CD4-positive, alpha-beta memory T cell (primary cell): Measurements from ENCODE around the gene BTN3A1. TPM values are rescaled to one million over a fixed set of nuclear protein-coding genes. Genes with fewer than 3 reads are reported as not detected.

Experiments used
- CTCF ChIA-PET: fragments of 350-600 bp; sonication (Branson Sonifier 250); formaldehyde crosslinking; loops from one replicate; lab custom pipeline; 2021; ENCODE audit warnings: inconsistent platforms; ENCODE audit not compliant: partially characterized antibody; lab: Charles Lee
- POLR2A ChIA-PET: fragments of 350-600 bp; sonication (Branson Sonifier 250); formaldehyde crosslinking; loops from one replicate; lab custom pipeline; 2021; ENCODE audit not compliant: partially characterized antibody; lab: Charles Lee
- DNase-seq, 5 donors: peaks; one replicate each; pipeline versions ENCODE4 v3.0.0 to v3.0.0-alpha.2; 2020 to 2022; ENCODE audit warnings: mixed read lengths in 1 of 5
- H3K27ac ChIP-seq: one replicate; pipeline ENCODE4 v1.7.0; 2013; ENCODE audit warnings: low read depth, low read length
- H3K27me3 ChIP-seq: 2 replicates; pipeline ENCODE4 v1.7.0; 2013; ENCODE audit warnings: mild to moderate bottlenecking, low read length, moderate library complexity; ENCODE audit not compliant: insufficient read depth
- H3K36me3 ChIP-seq: 2 replicates; pipeline ENCODE4 v1.7.0; 2013; ENCODE audit warnings: mild to moderate bottlenecking, low read length, moderate library complexity; ENCODE audit not compliant: insufficient read depth
- H3K4me1 ChIP-seq: 2 replicates; pipeline ENCODE4 v1.7.0; 2013; ENCODE audit warnings: mild to moderate bottlenecking, low read length, moderate library complexity; ENCODE audit not compliant: insufficient read depth
- H3K4me3 ChIP-seq, 2 donors: one replicate each; pipeline ENCODE4 v1.7.0; 2013; ENCODE audit warnings: low read length in 2 of 2, mild to moderate bottlenecking in 1 of 2
- H3K9me3 ChIP-seq, 2 donors: one replicate each; pipeline ENCODE4 v1.7.0; 2013; ENCODE audit warnings: low read length in 2 of 2, control low read depth in 1 of 2; ENCODE audit not compliant: control insufficient read depth in 1 of 2
- H3K27ac Mint-ChIP-seq, 7 donors: one replicate each; pipeline ENCODE4 v1.8.0; 2020 to 2021; ENCODE audit warnings: mixed read lengths in 7 of 7, mild to moderate bottlenecking in 6 of 7, inconsistent platforms in 3 of 7, moderate library complexity in 3 of 7
- H3K27me3 Mint-ChIP-seq, 2 donors: one replicate each; pipeline ENCODE4 v1.8.0; 2020 to 2021; ENCODE audit warnings: mixed read lengths in 2 of 2
- H3K36me3 Mint-ChIP-seq, 2 donors: one replicate each; pipeline ENCODE4 v1.8.0; 2020 to 2021; ENCODE audit warnings: mixed read lengths in 2 of 2, inconsistent platforms in 1 of 2, mild to moderate bottlenecking in 1 of 2
- H3K4me1 Mint-ChIP-seq, 4 donors: one replicate each; pipeline ENCODE4 v1.8.0; 2020 to 2021; ENCODE audit warnings: mixed read lengths in 4 of 4, mild to moderate bottlenecking in 1 of 4
- H3K4me3 Mint-ChIP-seq, 8 donors: one replicate each; pipeline ENCODE4 v1.8.0; 2020 to 2021; ENCODE audit warnings: mixed read lengths in 8 of 8, mild to moderate bottlenecking in 7 of 8, moderate library complexity in 6 of 8, inconsistent platforms in 3 of 8
- H3K9me3 Mint-ChIP-seq, 8 donors: one replicate each; pipeline ENCODE4 v1.8.0; 2020 to 2021; ENCODE audit warnings: mixed read lengths in 8 of 8, mild to moderate bottlenecking in 5 of 8, inconsistent platforms in 3 of 8, moderate library complexity in 1 of 8
- intact Hi-C: fragments of 100-400 bp; cut with micrococcal nuclease; formaldehyde crosslinking; loops from one replicate; pipeline ENCODE4 v1.15.1; 2023
- polyA plus RNA-seq, 2 donors: library from polyadenylated mRNA; unstranded; fragments of 300-500 nt; fragmentation: Illumina TruSeq; gene quantifications; one replicate each; pipeline ENCODE4 v1.2.3, GENCODE V29; 2021
- total RNA-seq, 2 experiments: library from RNA; stranded (reverse); gene quantifications; one replicate each; pipeline ENCODE4 v1.2.3, GENCODE V29; 2021

The BTN3A1 gene
- total and polyA plus RNA-seq, 4 experiments from 2014 or later: 50.4 to 262 (median 161) TPM

- H3K27ac Mint-ChIP-seq: peak overlapping the region in 1 of 7 donors; percentile 90
- Histone ChIP-seq H3K4me3 (no peak overlapping the region), H3K36me3 (no peaks in the 10 kb centered on the region), H3K27me3 (no peaks in the 10 kb centered on the region), H3K27ac (no peak overlapping the region), H3K9me3 (no peaks in the 10 kb centered on the region), H3K4me1 (peaks cover 10% of the 10 kb centered on the region)
- H3K4me1 Mint-ChIP-seq: peaks cover 2 to 12% (median 5%) of the 10 kb centered on the region in 4 donors
- peaks cover 0 to 16% (median 5%) of the 10 kb centered on the region in 8 donors for H3K9me3 Mint-ChIP-seq
- DNase-seq: no peak
- no peaks in the 10 kb centered on the region for H3K27me3 Mint-ChIP-seq
- ChIA-PET CTCF (no interaction called here), POLR2A (no interaction called here)
- intact Hi-C loops: no loop called here
- peak overlapping the region in 3 of 8 donors; percentile 10 to 59 (median 41) for H3K4me3 Mint-ChIP-seq
- peaks cover 4 to 6% of the 10 kb centered on the region in 2 donors for H3K36me3 Mint-ChIP-seq
Observed at GRCh38 chr6:26422329-26422728, 20.3 kb downstream of the BTN3A1 start.

- H3K4me1 Mint-ChIP-seq: peaks cover 0 to 9% (median 5%) of the 10 kb centered on the region in 4 donors
- intact Hi-C loops: no loop called here
- ChIA-PET POLR2A (no interaction called here), CTCF (interaction anchor here (1.4 kb wide), 1 partner anchor 85 kb away, joined by 5 read pairs; no protein-coding TSS in a partner anchor)
- H3K36me3 ChIP-seq: no peaks in the 10 kb centered on the region
- H3K27me3 ChIP-seq: no peaks in the 10 kb centered on the region
- H3K4me1 ChIP-seq: peaks cover 2% of the 10 kb centered on the region
- peaks cover 2 to 5% of the 10 kb centered on the region in 2 donors for H3K36me3 Mint-ChIP-seq
- H3K27ac ChIP-seq: no peak overlapping the region
- no peaks in the 10 kb centered on the region for H3K9me3 ChIP-seq
- H3K27ac Mint-ChIP-seq: peak overlapping the region in 1 of 7 donors; percentile 5
- H3K27me3 Mint-ChIP-seq: no peaks in the 10 kb centered on the region
- no peak for DNase-seq
- H3K4me3 ChIP-seq: no peak overlapping the region
- no peak overlapping the region for H3K4me3 Mint-ChIP-seq
- H3K9me3 Mint-ChIP-seq: peaks cover 0 to 4% (median 0%) of the 10 kb centered on the region in 8 donors
Observed at GRCh38 chr6:26426691-26427450, 24.8 kb downstream of the BTN3A1 start.

GRCh38 chr6:26427451-26427809, 25.4 kb downstream of the BTN3A1 start:
- Mint-ChIP-seq H3K27me3 (no peaks in the 10 kb centered on the region), H3K27ac (no peak overlapping the region), H3K36me3 (peaks cover 2 to 5% of the 10 kb centered on the region in 2 donors), H3K4me1 (peaks cover 0 to 7% (median 5%) of the 10 kb centered on the region in 4 donors), H3K9me3 (peaks cover 0 to 4% (median 0%) of the 10 kb centered on the region in 8 donors), H3K4me3 (no peak overlapping the region)
- Histone ChIP-seq H3K27me3 (no peaks in the 10 kb centered on the region), H3K36me3 (no peaks in the 10 kb centered on the region), H3K4me1 (no peaks in the 10 kb centered on the region), H3K27ac (no peak overlapping the region), H3K4me3 (no peak overlapping the region), H3K9me3 (no peaks in the 10 kb centered on the region)
- CTCF ChIA-PET: interaction anchor here (1.4 kb wide), 1 partner anchor 86 kb away, joined by 5 read pairs; no protein-coding TSS in a partner anchor
- DNase-seq: no peak
- intact Hi-C loops: no loop called here
- POLR2A ChIA-PET: interaction anchor here (0.6 kb wide), 1 partner anchor 173 kb away, joined by 3 read pairs; no protein-coding TSS in a partner anchor

GRCh38 chr6:26428206-26428605, 26.1 kb downstream of the BTN3A1 start:
- Mint-ChIP-seq H3K4me1 (peaks cover 0 to 5% (median 4%) of the 10 kb centered on the region in 4 donors), H3K27ac (peak overlapping the region in 1 of 7 donors; percentile 49), H3K27me3 (no peaks in the 10 kb centered on the region), H3K36me3 (peaks cover 2 to 5% of the 10 kb centered on the region in 2 donors), H3K9me3 (peaks cover 0 to 4% (median 0%) of the 10 kb centered on the region in 8 donors), H3K4me3 (no peak overlapping the region)
- DNase-seq: no peak
- Histone ChIP-seq H3K9me3 (no peaks in the 10 kb centered on the region), H3K36me3 (no peaks in the 10 kb centered on the region), H3K27ac (no peak overlapping the region), H3K4me1 (no peaks in the 10 kb centered on the region), H3K27me3 (no peaks in the 10 kb centered on the region), H3K4me3 (no peak overlapping the region)
- POLR2A ChIA-PET: interaction anchor here (0.6 kb wide), 1 partner anchor 173 kb away, joined by 3 read pairs; no protein-coding TSS in a partner anchor
- intact Hi-C loops: no loop called here
- CTCF ChIA-PET: interaction anchor here (1.4 kb wide), 1 partner anchor 87 kb away, joined by 5 read pairs; no protein-coding TSS in a partner anchor

GRCh38 chr6:26430787-26431186, 28.7 kb downstream of the BTN3A1 start:
- CTCF ChIA-PET: no interaction called here
- no peak overlapping the region for H3K4me3 Mint-ChIP-seq
- H3K27ac Mint-ChIP-seq: peak overlapping the region in 1 of 7 donors; percentile 25
- DNase-seq: no peak
- H3K27me3 Mint-ChIP-seq: no peaks in the 10 kb centered on the region
- H3K9me3 Mint-ChIP-seq: peaks cover 3 to 25% (median 11%) of the 10 kb centered on the region in 8 donors
- H3K36me3 Mint-ChIP-seq: peaks cover 11 to 13% of the 10 kb centered on the region in 2 donors
- no peaks in the 10 kb centered on the region for H3K27me3 ChIP-seq
- no peak overlapping the region for H3K4me3 ChIP-seq
- H3K4me1 Mint-ChIP-seq: peaks cover 0 to 4% (median under 1%) of the 10 kb centered on the region in 4 donors
- no peak overlapping the region for H3K27ac ChIP-seq
- H3K4me1 ChIP-seq: no peaks in the 10 kb centered on the region
- intact Hi-C loops: no loop called here
- H3K36me3 ChIP-seq: no peaks in the 10 kb centered on the region
- peaks cover 0 to 4% of the 10 kb centered on the region in 2 donors for H3K9me3 ChIP-seq
- POLR2A ChIA-PET: no interaction called here

- Mint-ChIP-seq H3K9me3 (peaks cover 3 to 26% (median 11%) of the 10 kb centered on the region in 8 donors), H3K4me3 (no peak overlapping the region), H3K36me3 (peaks cover 11 to 13% of the 10 kb centered on the region in 2 donors), H3K27me3 (no peaks in the 10 kb centered on the region), H3K4me1 (peaks cover 0 to 2% (median 0%) of the 10 kb centered on the region in 4 donors), H3K27ac (no peak overlapping the region)
- Histone ChIP-seq H3K9me3 (peaks cover 0 to 4% of the 10 kb centered on the region in 2 donors), H3K4me3 (no peak overlapping the region), H3K27ac (no peak overlapping the region), H3K36me3 (no peaks in the 10 kb centered on the region), H3K27me3 (no peaks in the 10 kb centered on the region), H3K4me1 (no peaks in the 10 kb centered on the region)
- ChIA-PET POLR2A (no interaction called here), CTCF (no interaction called here)
- no peak for DNase-seq
- intact Hi-C loops: no loop called here
Observed at GRCh38 chr6:26431258-26432172, 29.4 kb downstream of the BTN3A1 start.
